Measurements from ENCODE around the gene TAF5. TPM values are rescaled to one million over a fixed set of nuclear protein-coding genes. Genes with fewer than 3 reads are reported as not detected.
"Not testable (repeated sequence)": the region's sequence is repeated elsewhere in the genome, so short reads cannot be mapped to it uniquely, and the experiment has no call there.

TAF5 gene
- polyA plus RNA-seq, 5 donors, result 5.6 to 8.8 (median 7.5) TPM

- no peak for DNase-seq
Measured at GRCh38 chr10:103397191-103397825, 29.5 kb downstream of the TAF5 start.

- no peak for DNase-seq
Measured at GRCh38 chr10:103413564-103413963, 45.8 kb downstream of the TAF5 start.

GRCh38 chr10:103415581-103415980 is 47.8 kb downstream of the TAF5 start:
- DNase-seq, result no peak

- peak; percentile 44 to 51 for DNase-seq
Measured at GRCh38 chr10:103416436-103417147, 48.8 kb downstream of the TAF5 start.

- not testable (repeated sequence) for DNase-seq
Measured at GRCh38 chr10:103417148-103417469, 49.3 kb downstream of the TAF5 start.

- DNase-seq, result no peak
Measured at GRCh38 chr10:103417601-103418000, 49.8 kb downstream of the TAF5 start.

- DNase-seq, result no peak
Measured at GRCh38 chr10:103419101-103419500, 51.3 kb downstream of the TAF5 start.

- DNase-seq, result no peak
Measured at GRCh38 chr10:103423748-103424147, 56.0 kb downstream of the TAF5 start.

- no peak for DNase-seq
Measured at GRCh38 chr10:103427866-103428265, 60.1 kb downstream of the TAF5 start.

- DNase-seq, result no peak
Measured at GRCh38 chr10:103428989-103429643, 61.3 kb downstream of the TAF5 start.

GRCh38 chr10:103429647-103430046 is 61.9 kb downstream of the TAF5 start:
- DNase-seq, result no peak

- no peak for DNase-seq
Measured at GRCh38 chr10:103431902-103432301, 64.1 kb downstream of the TAF5 start.

GRCh38 chr10:103433858-103434257 is 66.1 kb downstream of the TAF5 start:
- no peak for DNase-seq

Other genes with a start within 250 kb of the TAF5 start
- gene NT5C2, start 174.7 kb upstream of the TAF5 start, polyA plus RNA-seq (ENCODE audit: insufficient read depth in 1 of 5, insufficient read length in 5 of 5, low replicate concordance in 1 of 5), result 100 to 1,000 TPM in 4 of 5 donors, 10 to 100 TPM in 1; 95.8 to 184 (median 164) TPM
- under 1 TPM in 4 of 5 donors, not detected in 1; 0.09 to 0.28 (median 0.13) TPM for gene RPEL1, start 122.1 kb upstream of the TAF5 start, polyA plus RNA-seq (ENCODE audit: insufficient read depth in 1 of 5, insufficient read length in 5 of 5, low replicate concordance in 1 of 5)
- under 1 TPM; 0.30 to 0.53 (median 0.46) TPM for gene INA, start 90.8 kb upstream of the TAF5 start, polyA plus RNA-seq (ENCODE audit: insufficient read depth in 1 of 5, insufficient read length in 5 of 5, low replicate concordance in 1 of 5)
- gene PCGF6, start 16.8 kb upstream of the TAF5 start, polyA plus RNA-seq (ENCODE audit: insufficient read depth in 1 of 5, insufficient read length in 5 of 5, low replicate concordance in 1 of 5), result 10 to 100 TPM; 11.6 to 16.2 (median 12.8) TPM
- 100 to 1,000 TPM; 142 to 196 (median 171) TPM for gene ATP5MK, start 28.5 kb downstream of the TAF5 start, polyA plus RNA-seq (ENCODE audit: insufficient read depth in 1 of 5, insufficient read length in 5 of 5, low replicate concordance in 1 of 5)
- 10 to 100 TPM; 33.3 to 42.9 (median 36.2) TPM for gene PDCD11, start 28.6 kb downstream of the TAF5 start, polyA plus RNA-seq (ENCODE audit: insufficient read depth in 1 of 5, insufficient read length in 5 of 5, low replicate concordance in 1 of 5)
- gene CALHM2, start 84.4 kb downstream of the TAF5 start, polyA plus RNA-seq (ENCODE audit: insufficient read depth in 1 of 5, insufficient read length in 5 of 5, low replicate concordance in 1 of 5), result 10 to 100 TPM; 13.5 to 18.9 (median 15.0) TPM
- under 1 TPM in 4 of 5 donors, not detected in 1; 0.05 to 0.12 (median 0.06) TPM for gene CALHM1, start 90.9 kb downstream of the TAF5 start, polyA plus RNA-seq (ENCODE audit: insufficient read depth in 1 of 5, insufficient read length in 5 of 5, low replicate concordance in 1 of 5)
- not detected for gene CALHM3, start 111.3 kb downstream of the TAF5 start, polyA plus RNA-seq (ENCODE audit: insufficient read depth in 1 of 5, insufficient read length in 5 of 5, low replicate concordance in 1 of 5)
- 1 to 10 TPM in 4 of 5 donors, under 1 TPM in 1; 0.99 to 2.7 (median 1.3) TPM for gene NEURL1, start 125.7 kb downstream of the TAF5 start, polyA plus RNA-seq (ENCODE audit: insufficient read depth in 1 of 5, insufficient read length in 5 of 5, low replicate concordance in 1 of 5)